Activated CD8-positive, alpha-beta T cell treated with anti-CD3 and anti-CD28 coated beads, Interleukin-2, amount 10 ng/mL, durations not matched to agents 7 days and 5 days (primary cell): ENCODE results near the gene CHRNA5. TPM values are rescaled to one million over a fixed set of nuclear protein-coding genes. Genes with fewer than 3 reads are reported as not detected.
"Not testable (repeated sequence)": the region's sequence is repeated elsewhere in the genome, so short reads cannot be mapped to it uniquely, and the experiment has no call there.

Source experiments
- ATAC-seq: fragments of 150-1000 bp; cut with Tn5 transposase; one replicate; pipeline ENCODE4 v1.10.0; 2021; ENCODE audit warnings: moderate library complexity
- CTCF ChIA-PET: fragments of 350-600 bp; sonication (Branson Sonifier 250); formaldehyde crosslinking; loops from one replicate; lab custom pipeline; 2021; ENCODE audit warnings: antibody characterized with exemption; lab: Charles Lee
- POLR2A ChIA-PET: fragments of 350-600 bp; sonication (Branson Sonifier 250); formaldehyde crosslinking; loops from one replicate; lab custom pipeline; 2021; ENCODE audit warnings: antibody characterized with exemption; lab: Charles Lee
- DNase-seq: peaks from one replicate; pipeline ENCODE4 v3.0.0-alpha.2; 2020
- H3K27ac Mint-ChIP-seq: one replicate; pipeline ENCODE4 v1.8.0; 2021; ENCODE audit warnings: mild to moderate bottlenecking, mixed read lengths
- H3K27me3 Mint-ChIP-seq: one replicate; pipeline ENCODE4 v1.8.0; 2021; ENCODE audit warnings: low read depth, mixed read lengths
- H3K36me3 Mint-ChIP-seq: one replicate; pipeline ENCODE4 v1.8.0; 2021; ENCODE audit warnings: low read depth, mixed read lengths
- H3K4me1 Mint-ChIP-seq: one replicate; pipeline ENCODE4 v1.8.0; 2021; ENCODE audit warnings: low read depth, mixed read lengths
- H3K4me3 Mint-ChIP-seq: one replicate; pipeline ENCODE4 v1.8.0; 2021; ENCODE audit warnings: mild to moderate bottlenecking, mixed read lengths
- H3K9me3 Mint-ChIP-seq: one replicate; pipeline ENCODE4 v1.8.0; 2022; ENCODE audit warnings: mixed read lengths; ENCODE audit not compliant: insufficient read depth
- total RNA-seq, 2 experiments: library from RNA; stranded (reverse); gene quantifications; one replicate each; pipeline ENCODE4 v1.2.3, GENCODE V29; 2021

The CHRNA5 gene
- total RNA-seq, result 1 to 10 TPM; 2.1 to 2.7 TPM

GRCh38 chr15:78565097-78565950 lies at the start of gene CHRNA5:
CHRNA5 (plus strand) TSS chr15:78565520; CDS start chr15:78565720, 200 bp downstream.
- H3K27me3 Mint-ChIP-seq, result peaks cover 27% of the 10 kb centered on the region

GRCh38 chr15:78520035-78520434 lies 45.3 kb upstream of the CHRNA5 start:
- H3K9me3 Mint-ChIP-seq, H3K4me3 Mint-ChIP-seq, H3K36me3 Mint-ChIP-seq, DNase-seq, ATAC-seq, CTCF ChIA-PET, H3K27ac Mint-ChIP-seq, H3K4me1 Mint-ChIP-seq, POLR2A ChIA-PET, H3K27me3 Mint-ChIP-seq: not testable (repeated sequence)

More at GRCh38 chr15:78565097-78565950, at the start of gene CHRNA5:
- H3K4me3 Mint-ChIP-seq, result peak within 1 kb of the TSS; percentile 82
- peaks cover 21% of the 10 kb centered on the region for H3K4me1 Mint-ChIP-seq
- peak; percentile 41 for DNase-seq
- ATAC-seq, result peak; percentile 79
- CTCF ChIA-PET, result interaction anchor here (0.5 to 1.9 kb wide), 9 partner anchors 13 to 266 kb away, joined by 3 to 8 read pairs (median 4); partner anchors contain the start of genes PSMA4 and SKIC8
- no peaks in the 10 kb centered on the region for H3K9me3 Mint-ChIP-seq
- H3K27ac Mint-ChIP-seq, result peak within 1 kb of the TSS; percentile 75
- H3K36me3 Mint-ChIP-seq, result no peaks in the 10 kb centered on the region
- POLR2A ChIA-PET, result interaction anchor here (1.0 to 3.3 kb wide), 4 partner anchors 13 to 25 kb away, joined by 3 to 20 read pairs (median 4); partner anchors contain the start of gene PSMA4

- Mint-ChIP-seq H3K36me3 (no peaks in the 10 kb centered on the region), H3K4me3 (no peak overlapping the region), H3K27me3 (no peaks in the 10 kb centered on the region), H3K27ac (no peak overlapping the region), H3K4me1 (no peaks in the 10 kb centered on the region), H3K9me3 (no peaks in the 10 kb centered on the region)
- DNase-seq, result no peak
- ChIA-PET POLR2A (no interaction called here), CTCF (no interaction called here)
- ATAC-seq, result no peak
Measured at GRCh38 chr15:78524230-78524629, 41.1 kb upstream of the CHRNA5 start.

- CTCF ChIA-PET, result interaction anchor here (1.0 kb wide), 1 partner anchor 13 kb away, joined by 3 read pairs; the partner anchor contains the start of gene PSMA4
Measured at GRCh38 chr15:78527325-78527724, 38.0 kb upstream of the CHRNA5 start.

GRCh38 chr15:78533331-78533730 lies 32.0 kb upstream of the CHRNA5 start:
- ChIA-PET CTCF (no interaction called here), POLR2A (no interaction called here)
- no peaks in the 10 kb centered on the region for H3K27me3 Mint-ChIP-seq
- DNase-seq (no peak), ATAC-seq (no peak)
- no peaks in the 10 kb centered on the region for H3K9me3 Mint-ChIP-seq
- no peaks in the 10 kb centered on the region for H3K36me3 Mint-ChIP-seq
- no peak overlapping the region for H3K27ac Mint-ChIP-seq
- no peaks in the 10 kb centered on the region for H3K4me1 Mint-ChIP-seq
- no peak overlapping the region for H3K4me3 Mint-ChIP-seq

More at GRCh38 chr15:78527325-78527724, 38.0 kb upstream of the CHRNA5 start:
- Mint-ChIP-seq H3K4me3 (no peak overlapping the region), H3K4me1 (no peaks in the 10 kb centered on the region), H3K36me3 (no peaks in the 10 kb centered on the region), H3K9me3 (no peaks in the 10 kb centered on the region), H3K27ac (no peak overlapping the region), H3K27me3 (no peaks in the 10 kb centered on the region)
- DNase-seq (no peak), ATAC-seq (no peak)
- POLR2A ChIA-PET, result no interaction called here

- H3K9me3 Mint-ChIP-seq, result no peaks in the 10 kb centered on the region
- no peak overlapping the region for H3K27ac Mint-ChIP-seq
- CTCF ChIA-PET, result no interaction called here
- peaks cover 5% of the 10 kb centered on the region for H3K36me3 Mint-ChIP-seq
- no peaks in the 10 kb centered on the region for H3K27me3 Mint-ChIP-seq
- POLR2A ChIA-PET, result no interaction called here
- ATAC-seq (no peak), DNase-seq (no peak)
- H3K4me1 Mint-ChIP-seq, result peaks cover 9% of the 10 kb centered on the region
- H3K4me3 Mint-ChIP-seq, result no peak overlapping the region
Measured at GRCh38 chr15:78536134-78536533, 29.2 kb upstream of the CHRNA5 start.

- Mint-ChIP-seq H3K36me3 (peaks cover 15% of the 10 kb centered on the region), H3K27ac (no peak overlapping the region), H3K9me3 (no peaks in the 10 kb centered on the region), H3K27me3 (no peaks in the 10 kb centered on the region), H3K4me3 (no peak overlapping the region), H3K4me1 (peaks cover 19% of the 10 kb centered on the region)
- CTCF ChIA-PET, result no interaction called here
- ATAC-seq (no peak), DNase-seq (no peak)
- POLR2A ChIA-PET, result no interaction called here
Measured at GRCh38 chr15:78537266-78537905, 27.9 kb upstream of the CHRNA5 start.

- POLR2A ChIA-PET, result no interaction called here
- Mint-ChIP-seq H3K4me1 (peaks cover 28% of the 10 kb centered on the region), H3K9me3 (no peaks in the 10 kb centered on the region), H3K27me3 (no peaks in the 10 kb centered on the region), H3K27ac (no peak overlapping the region), H3K36me3 (peaks cover 25% of the 10 kb centered on the region), H3K4me3 (no peak overlapping the region)
- ATAC-seq (no peak), DNase-seq (no peak)
- CTCF ChIA-PET, result no interaction called here
Measured at GRCh38 chr15:78538358-78538757, 27.0 kb upstream of the CHRNA5 start.

GRCh38 chr15:78539464-78540140 lies 25.7 kb upstream of the CHRNA5 start:
- H3K27me3 Mint-ChIP-seq, H3K9me3 Mint-ChIP-seq, ATAC-seq, DNase-seq: not testable (repeated sequence)
- peak overlapping the region; percentile 90 for H3K4me3 Mint-ChIP-seq
- H3K36me3 Mint-ChIP-seq, result peaks cover 33% of the 10 kb centered on the region
- ChIA-PET POLR2A (interaction anchor here (0.6 to 2.5 kb wide), 15 partner anchors 9 to 334 kb away, joined by 3 to 28 read pairs (median 6); partner anchors contain the start of genes CHRNA5, DNAJA4, HYKK and IREB2), CTCF (interaction anchor here (0.7 to 2.0 kb wide), 10 partner anchors 9 to 274 kb away, joined by 3 to 8 read pairs (median 3); partner anchors contain the start of gene CHRNA5)
- peak overlapping the region; percentile 91 for H3K27ac Mint-ChIP-seq
- peaks cover 31% of the 10 kb centered on the region for H3K4me1 Mint-ChIP-seq

- Mint-ChIP-seq H3K27me3 (no peaks in the 10 kb centered on the region), H3K27ac (peak within 1 kb of the TSS; percentile 91), H3K4me1 (peaks cover 34% of the 10 kb centered on the region), H3K36me3 (peaks cover 37% of the 10 kb centered on the region), H3K9me3 (no peaks in the 10 kb centered on the region), H3K4me3 (peak within 1 kb of the TSS; percentile 90)
- CTCF ChIA-PET, result interaction anchor here (0.7 to 2.0 kb wide), 11 partner anchors 8 to 275 kb away, joined by 3 to 8 read pairs (median 3); partner anchors contain the start of gene CHRNA5
- DNase-seq (peak; percentile 95), ATAC-seq (peak; percentile 85)
- POLR2A ChIA-PET, result interaction anchor here (0.6 to 2.5 kb wide), 19 partner anchors 8 to 550 kb away, joined by 3 to 28 read pairs (median 4); partner anchors contain the start of genes CHRNA5, DNAJA4, HYKK and IREB2
Measured at GRCh38 chr15:78540141-78540870, 25.0 kb upstream of the CHRNA5 start, which contains the start of gene PSMA4. PSMA4 (plus strand) TSS chr15:78540444; CDS start chr15:78541928, 1,484 bp downstream.
